Kidney (tissue), 14 donors: ENCODE data around the gene RNF41. TPM values are rescaled to one million over a fixed set of nuclear protein-coding genes. Genes with fewer than 3 reads are reported as not detected.

Source experiments
- DNase-seq, 5 donors: peaks; one replicate each; pipeline ENCODE4 v3.0.0-alpha.2; 2013 to 2020
- FAIRE-seq: peaks from 2 replicates; lab custom pipeline; 2012; peaks lifted over from hg19 to GRCh38; lab: Jason Lieb, UNC
- H3K27ac ChIP-seq, 2 donors: one replicate each; pipeline ENCODE4 v1.7.0; 2013; ENCODE audit warnings: low read depth in 2 of 2, low read length in 2 of 2, inconsistent platforms in 1 of 2
- H3K27me3 ChIP-seq: one replicate; pipeline ENCODE4 v1.7.1; 2013; ENCODE audit warnings: low read length, inconsistent platforms; ENCODE audit not compliant: control insufficient read depth, insufficient read depth
- H3K36me3 ChIP-seq, 3 donors: one replicate each; pipeline versions ENCODE4 v1.7.0 to v1.7.1; 2013; ENCODE audit warnings: low read length in 3 of 3, control low read depth in 1 of 3, inconsistent platforms in 1 of 3; ENCODE audit not compliant: insufficient read depth in 3 of 3, control insufficient read depth in 2 of 3
- H3K4me1 ChIP-seq, 3 donors: one replicate each; pipeline versions ENCODE4 v1.7.0 to v1.7.1; 2013; ENCODE audit warnings: low read length in 3 of 3, inconsistent platforms in 1 of 3, low read depth in 1 of 3; ENCODE audit not compliant: control insufficient read depth in 2 of 3, insufficient read depth in 2 of 3
- H3K4me3 ChIP-seq, 3 donors: one replicate each; pipeline versions ENCODE4 v1.7.0 to v1.8.1; 2013; ENCODE audit warnings: low read length in 3 of 3, control low read depth in 1 of 3, inconsistent platforms in 1 of 3
- H3K9ac ChIP-seq, 3 donors: one replicate each; pipeline versions ENCODE4 v1.7.0 to v1.7.1; 2013; ENCODE audit warnings: low read length in 3 of 3, control low read depth in 1 of 3, inconsistent platforms in 1 of 3
- H3K9me3 ChIP-seq, 3 donors: one replicate each; pipeline versions ENCODE4 v1.7.0 to v1.7.1; 2013; ENCODE audit warnings: low read length in 3 of 3, control low read depth in 1 of 3, inconsistent platforms in 1 of 3; ENCODE audit not compliant: control insufficient read depth in 2 of 3, insufficient read depth in 1 of 3
- CTCF ChIP-seq: IDR thresholded peaks from 3 replicates; pipeline ENCODE4 v1.5.1; 2012; ENCODE audit warnings: mild to moderate bottlenecking, moderate library complexity, borderline replicate concordance; ENCODE audit not compliant: insufficient read depth; ENCODE audit errors: extremely low read depth
- intact Hi-C: fragments of 100-400 bp; cut with DNase I; formaldehyde crosslinking; loops from one replicate; pipeline ENCODE4 v1.11.1; 2022
- polyA plus RNA-seq: library from polyadenylated mRNA; stranded (reverse); fragments of 350-450 nt; fragmentation: Illumina TruSeq; extraction: RNeasy Lipid Tissue Mini Kit (QIAGEN cat#74804); gene quantifications from one replicate; pipeline ENCODE4 v1.2.3, GENCODE V29; 2014; ENCODE audit warnings: low read depth, low replicate concordance; ENCODE audit not compliant: insufficient read depth
- total RNA-seq: library from RNA; stranded (reverse); fragmentation: NEBNext Ultra II Directional; extraction: Animal tissue kit (Norgen Biotek cat#: 25700); gene quantifications from one replicate; pipeline ENCODE4 v1.2.1, GENCODE V29; 2021
- donor health status: control.
- donor health status: control.
- donor health status: control.
- donor health status: control.
- donor health status: control.
- donor health status: DM: yes; HTN: yes; CAD: no.
- donor health status: Normal renal cell carcinoma (clear cell type).

Gene RNF41
- total and polyA plus RNA-seq, 2 donors from 2014 or later = 17.6 to 45.5 TPM

- Histone ChIP-seq H3K9ac (peak overlapping the region in 1 of 3 donors; percentile 75), H3K4me3 (peak overlapping the region; percentile 48 to 85 (median 54)), H3K27ac (peak overlapping the region in 1 of 2 donors; percentile 63), H3K27me3 (no peaks in the 10 kb centered on the region), H3K9me3 (no peaks in the 10 kb centered on the region), H3K4me1 (peaks cover 4 to 17% (median 8%) of the 10 kb centered on the region in 3 donors), H3K36me3 (peaks cover 0 to 2% (median 0%) of the 10 kb centered on the region in 3 donors)
- FAIRE-seq = no peak
- TF ChIP-seq CTCF = no peak
- intact Hi-C loops = no loop called here
- no peak for DNase-seq
Observed at GRCh38 chr12:56223571-56224101, 1.9 kb upstream of the RNF41 start.

GRCh38 chr12:56222531-56222895 lies 791 bp upstream of the RNF41 start:
- Histone ChIP-seq H3K9ac (peak overlapping the region; percentile 79 to 97 (median 86)), H3K36me3 (peaks cover 0 to 2% (median 0%) of the 10 kb centered on the region in 3 donors), H3K9me3 (no peaks in the 10 kb centered on the region), H3K27ac (peak overlapping the region; percentile 96 to 99), H3K4me3 (peak overlapping the region; percentile 70 to 95 (median 82)), H3K27me3 (no peaks in the 10 kb centered on the region), H3K4me1 (peaks cover 4 to 17% (median 8%) of the 10 kb centered on the region in 3 donors)
- intact Hi-C loops = no loop called here
- FAIRE-seq (no peak), DNase-seq (no peak)
- TF ChIP-seq CTCF = no peak

- FAIRE-seq (no peak), DNase-seq (peak; percentile 72 to 91 (median 85))
- H3K27me3 ChIP-seq = no peaks in the 10 kb centered on the region
- no peaks in the 10 kb centered on the region for H3K9me3 ChIP-seq
- H3K27ac ChIP-seq = peak overlapping the region; percentile 96 to 99
- H3K9ac ChIP-seq = peak overlapping the region; percentile 79 to 97 (median 86)
- TF ChIP-seq CTCF = no peak
- peaks cover 4 to 17% (median 8%) of the 10 kb centered on the region in 3 donors for H3K4me1 ChIP-seq
- intact Hi-C loops = no loop called here
- peak overlapping the region; percentile 70 to 95 (median 82) for H3K4me3 ChIP-seq
- H3K36me3 ChIP-seq = peaks cover 0 to 4% (median 0%) of the 10 kb centered on the region in 3 donors
Observed at GRCh38 chr12:56221232-56221756, 428 bp downstream of the RNF41 start.
